CD4-positive, alpha-beta memory T cell (primary cell): Measurements from ENCODE around the gene ACP2. TPM values are rescaled to one million over a fixed set of nuclear protein-coding genes. Genes with fewer than 3 reads are reported as not detected.

Experiments
- CTCF ChIA-PET: fragments of 350-600 bp; sonication (Branson Sonifier 250); formaldehyde crosslinking; loops from one replicate; lab custom pipeline; 2021; ENCODE audit warnings: inconsistent platforms; ENCODE audit not compliant: partially characterized antibody; lab: Charles Lee
- POLR2A ChIA-PET: fragments of 350-600 bp; sonication (Branson Sonifier 250); formaldehyde crosslinking; loops from one replicate; lab custom pipeline; 2021; ENCODE audit not compliant: partially characterized antibody; lab: Charles Lee
- DNase-seq, 5 donors: peaks; one replicate each; pipeline versions ENCODE4 v3.0.0 to v3.0.0-alpha.2; 2020 to 2022; ENCODE audit warnings: mixed read lengths in 1 of 5
- H3K27ac ChIP-seq: one replicate; pipeline ENCODE4 v1.7.0; 2013; ENCODE audit warnings: low read depth, low read length
- H3K27me3 ChIP-seq: 2 replicates; pipeline ENCODE4 v1.7.0; 2013; ENCODE audit warnings: mild to moderate bottlenecking, low read length, moderate library complexity; ENCODE audit not compliant: insufficient read depth
- H3K36me3 ChIP-seq: 2 replicates; pipeline ENCODE4 v1.7.0; 2013; ENCODE audit warnings: mild to moderate bottlenecking, low read length, moderate library complexity; ENCODE audit not compliant: insufficient read depth
- H3K4me1 ChIP-seq: 2 replicates; pipeline ENCODE4 v1.7.0; 2013; ENCODE audit warnings: mild to moderate bottlenecking, low read length, moderate library complexity; ENCODE audit not compliant: insufficient read depth
- H3K4me3 ChIP-seq, 2 donors: one replicate each; pipeline ENCODE4 v1.7.0; 2013; ENCODE audit warnings: low read length in 2 of 2, mild to moderate bottlenecking in 1 of 2
- H3K9me3 ChIP-seq, 2 donors: one replicate each; pipeline ENCODE4 v1.7.0; 2013; ENCODE audit warnings: low read length in 2 of 2, control low read depth in 1 of 2; ENCODE audit not compliant: control insufficient read depth in 1 of 2
- H3K27ac Mint-ChIP-seq, 7 donors: one replicate each; pipeline ENCODE4 v1.8.0; 2020 to 2021; ENCODE audit warnings: mixed read lengths in 7 of 7, mild to moderate bottlenecking in 6 of 7, inconsistent platforms in 3 of 7, moderate library complexity in 3 of 7
- H3K27me3 Mint-ChIP-seq, 2 donors: one replicate each; pipeline ENCODE4 v1.8.0; 2020 to 2021; ENCODE audit warnings: mixed read lengths in 2 of 2
- H3K36me3 Mint-ChIP-seq, 2 donors: one replicate each; pipeline ENCODE4 v1.8.0; 2020 to 2021; ENCODE audit warnings: mixed read lengths in 2 of 2, inconsistent platforms in 1 of 2, mild to moderate bottlenecking in 1 of 2
- H3K4me1 Mint-ChIP-seq, 4 donors: one replicate each; pipeline ENCODE4 v1.8.0; 2020 to 2021; ENCODE audit warnings: mixed read lengths in 4 of 4, mild to moderate bottlenecking in 1 of 4
- H3K4me3 Mint-ChIP-seq, 8 donors: one replicate each; pipeline ENCODE4 v1.8.0; 2020 to 2021; ENCODE audit warnings: mixed read lengths in 8 of 8, mild to moderate bottlenecking in 7 of 8, moderate library complexity in 6 of 8, inconsistent platforms in 3 of 8
- H3K9me3 Mint-ChIP-seq, 8 donors: one replicate each; pipeline ENCODE4 v1.8.0; 2020 to 2021; ENCODE audit warnings: mixed read lengths in 8 of 8, mild to moderate bottlenecking in 5 of 8, inconsistent platforms in 3 of 8, moderate library complexity in 1 of 8
- intact Hi-C: fragments of 100-400 bp; cut with micrococcal nuclease; formaldehyde crosslinking; loops from one replicate; pipeline ENCODE4 v1.15.1; 2023
- polyA plus RNA-seq, 2 donors: library from polyadenylated mRNA; unstranded; fragments of 300-500 nt; fragmentation: Illumina TruSeq; gene quantifications; one replicate each; pipeline ENCODE4 v1.2.3, GENCODE V29; 2021
- total RNA-seq, 2 experiments: library from RNA; stranded (reverse); gene quantifications; one replicate each; pipeline ENCODE4 v1.2.3, GENCODE V29; 2021

The ACP2 gene
- total and polyA plus RNA-seq, 4 experiments from 2014 or later = 11.4 to 23.7 (median 21.3) TPM

GRCh38 chr11:47225552-47226400 lies 22.8 kb downstream of the ACP2 start:
- H3K27ac Mint-ChIP-seq = peak overlapping the region in 3 of 7 donors; percentile 73 to 85 (median 75)
- H3K36me3 Mint-ChIP-seq = peaks cover 27 to 34% of the 10 kb centered on the region in 2 donors
- H3K4me3 Mint-ChIP-seq = no peak overlapping the region
- POLR2A ChIA-PET = interaction anchor here (0.6 kb wide), 1 partner anchor 148 kb away, joined by 4 read pairs; no protein-coding TSS in a partner anchor
- H3K27me3 Mint-ChIP-seq = no peaks in the 10 kb centered on the region
- no peaks in the 10 kb centered on the region for H3K4me1 ChIP-seq
- no peak overlapping the region for H3K4me3 ChIP-seq
- peaks cover 3 to 8% (median 5%) of the 10 kb centered on the region in 4 donors for H3K4me1 Mint-ChIP-seq
- H3K27ac ChIP-seq = no peak overlapping the region
- CTCF ChIA-PET = no interaction called here
- no peak for DNase-seq
- intact Hi-C loops = no loop called here
- no peaks in the 10 kb centered on the region for H3K9me3 Mint-ChIP-seq
- H3K36me3 ChIP-seq = no peaks in the 10 kb centered on the region
- H3K27me3 ChIP-seq = no peaks in the 10 kb centered on the region
- no peaks in the 10 kb centered on the region for H3K9me3 ChIP-seq

GRCh38 chr11:47222696-47223095 lies 25.9 kb downstream of the ACP2 start:
- H3K36me3 ChIP-seq = peaks cover 12% of the 10 kb centered on the region
- H3K27ac Mint-ChIP-seq = peak overlapping the region in 1 of 7 donors; percentile 19
- peaks cover 15 to 22% (median 17%) of the 10 kb centered on the region in 4 donors for H3K4me1 Mint-ChIP-seq
- H3K27me3 ChIP-seq = no peaks in the 10 kb centered on the region
- H3K9me3 Mint-ChIP-seq = no peaks in the 10 kb centered on the region
- no peaks in the 10 kb centered on the region for H3K9me3 ChIP-seq
- H3K36me3 Mint-ChIP-seq = peaks cover 29 to 43% of the 10 kb centered on the region in 2 donors
- H3K27me3 Mint-ChIP-seq = no peaks in the 10 kb centered on the region
- no peak overlapping the region for H3K4me3 ChIP-seq
- H3K27ac ChIP-seq = no peak overlapping the region
- no peak for DNase-seq
- CTCF ChIA-PET = interaction anchor here (1.9 kb wide), 1 partner anchor 10 kb away, joined by 4 read pairs; no protein-coding TSS in a partner anchor
- intact Hi-C loops = no loop called here
- H3K4me1 ChIP-seq = peaks cover 10% of the 10 kb centered on the region
- POLR2A ChIA-PET = no interaction called here
- H3K4me3 Mint-ChIP-seq = no peak overlapping the region

- Mint-ChIP-seq H3K9me3 (no peaks in the 10 kb centered on the region), H3K27ac (peak overlapping the region in 5 of 7 donors; percentile 4 to 83 (median 24)), H3K4me3 (peak overlapping the region in 1 of 8 donors; percentile 45), H3K27me3 (no peaks in the 10 kb centered on the region), H3K4me1 (peaks cover 26 to 38% (median 29%) of the 10 kb centered on the region in 4 donors), H3K36me3 (peaks cover 14 to 50% of the 10 kb centered on the region in 2 donors)
- intact Hi-C loops = no loop called here
- Histone ChIP-seq H3K27me3 (no peaks in the 10 kb centered on the region), H3K9me3 (no peaks in the 10 kb centered on the region), H3K27ac (no peak overlapping the region), H3K4me1 (peaks cover 29% of the 10 kb centered on the region), H3K36me3 (peaks cover 12% of the 10 kb centered on the region), H3K4me3 (no peak overlapping the region)
- CTCF ChIA-PET = interaction anchor here (2.0 kb wide), 1 partner anchor 43 kb away, joined by 4 read pairs; no protein-coding TSS in a partner anchor
- no peak for DNase-seq
- POLR2A ChIA-PET = interaction anchor here (0.8 to 1.7 kb wide), 5 partner anchors 9 to 34 kb away, joined by 3 to 5 read pairs (median 4); partner anchors contain the start of gene ACP2
Measured at GRCh38 chr11:47220401-47220821, 28.2 kb downstream of the ACP2 start.

- Mint-ChIP-seq H3K9me3 (no peaks in the 10 kb centered on the region), H3K27me3 (no peaks in the 10 kb centered on the region), H3K4me3 (peak overlapping the region; percentile 99 to 100 (median 99)), H3K36me3 (peaks cover 14 to 43% of the 10 kb centered on the region in 2 donors), H3K4me1 (peaks cover 25 to 43% (median 34%) of the 10 kb centered on the region in 4 donors), H3K27ac (peak overlapping the region; percentile 90 to 100 (median 98))
- Histone ChIP-seq H3K4me1 (peaks cover 37% of the 10 kb centered on the region), H3K36me3 (peaks cover 12% of the 10 kb centered on the region), H3K27me3 (no peaks in the 10 kb centered on the region), H3K27ac (peak overlapping the region; percentile 81), H3K4me3 (peak overlapping the region; percentile 54 to 95), H3K9me3 (no peaks in the 10 kb centered on the region)
- ChIA-PET POLR2A (interaction anchor here (1.0 to 5.3 kb wide), 13 partner anchors 13 to 516 kb away, joined by 3 to 92 read pairs (median 8); partner anchors contain the start of genes ACP2, ARFGAP2, ARHGAP1 and MADD), CTCF (interaction anchor here (0.8 to 4.4 kb wide), 13 partner anchors 14 to 238 kb away, joined by 3 to 42 read pairs (median 7); partner anchors contain the start of genes ACP2 and PACSIN3)
- intact Hi-C loops = loop anchor here (1.0 to 5.0 kb wide), 2 partner anchors 18 to 551 kb away; partner anchors contain the start of gene FNBP4
- DNase-seq = peak in 4 of 5 donors; percentile 13 to 78 (median 29)
Measured at GRCh38 chr11:47216121-47216798, 32.4 kb downstream of the ACP2 start.

- Histone ChIP-seq H3K4me3 (peak overlapping the region; percentile 54 to 95), H3K36me3 (peaks cover 9% of the 10 kb centered on the region), H3K4me1 (peaks cover 37% of the 10 kb centered on the region), H3K27me3 (no peaks in the 10 kb centered on the region), H3K27ac (peak overlapping the region; percentile 81), H3K9me3 (no peaks in the 10 kb centered on the region)
- intact Hi-C loops = loop anchor here (1.0 to 5.0 kb wide), 5 partner anchors 29 to 552 kb away; partner anchors contain the start of genes ACP2, FNBP4, PACSIN3 and SLC39A13
- Mint-ChIP-seq H3K4me1 (peaks cover 24 to 42% (median 33%) of the 10 kb centered on the region in 4 donors), H3K27ac (peak overlapping the region; percentile 90 to 100 (median 98)), H3K9me3 (no peaks in the 10 kb centered on the region), H3K4me3 (peak overlapping the region; percentile 99 to 100 (median 99)), H3K36me3 (peaks cover 12 to 40% of the 10 kb centered on the region in 2 donors), H3K27me3 (no peaks in the 10 kb centered on the region)
- DNase-seq = no peak
- POLR2A ChIA-PET = interaction anchor here (0.5 to 5.3 kb wide), 35 partner anchors 10 to 1298 kb away, joined by 3 to 92 read pairs (median 5); partner anchors contain the start of genes ACP2, AMBRA1, ARFGAP2 and ARHGAP1
- CTCF ChIA-PET = interaction anchor here (0.9 to 4.4 kb wide), 18 partner anchors 9 to 239 kb away, joined by 3 to 42 read pairs (median 6); partner anchors contain the start of genes ACP2 and PACSIN3
Measured at GRCh38 chr11:47215366-47215910, 33.2 kb downstream of the ACP2 start.

- H3K27me3 ChIP-seq = no peaks in the 10 kb centered on the region
- intact Hi-C loops = loop anchor here (1.0 to 2.0 kb wide), 2 partner anchors 27 to 37 kb away; partner anchors contain the start of gene PACSIN3
- peaks cover 6% of the 10 kb centered on the region for H3K36me3 ChIP-seq
- peak overlapping the region; percentile 81 for H3K27ac ChIP-seq
- H3K4me1 Mint-ChIP-seq = peaks cover 23 to 39% (median 28%) of the 10 kb centered on the region in 4 donors
- peak overlapping the region; percentile 57 to 95 for H3K4me3 ChIP-seq
- H3K4me1 ChIP-seq = peaks cover 37% of the 10 kb centered on the region
- H3K36me3 Mint-ChIP-seq = peaks cover 8 to 31% of the 10 kb centered on the region in 2 donors
- H3K9me3 Mint-ChIP-seq = no peaks in the 10 kb centered on the region
- POLR2A ChIA-PET = interaction anchor here (0.6 to 5.3 kb wide), 29 partner anchors 9 to 1354 kb away, joined by 3 to 92 read pairs (median 5); partner anchors contain the start of genes ACP2, AMBRA1, ARFGAP2 and FNBP4
- H3K27me3 Mint-ChIP-seq = no peaks in the 10 kb centered on the region
- peak; percentile 79 to 88 (median 80) for DNase-seq
- peak overlapping the region; percentile 99 to 100 (median 99) for H3K4me3 Mint-ChIP-seq
- H3K27ac Mint-ChIP-seq = peak overlapping the region; percentile 98 to 100 (median 99)
- CTCF ChIA-PET = interaction anchor here (1.5 to 4.4 kb wide), 10 partner anchors 10 to 57 kb away, joined by 3 to 42 read pairs (median 8); partner anchors contain the start of genes ACP2 and PACSIN3
- H3K9me3 ChIP-seq = no peaks in the 10 kb centered on the region
Measured at GRCh38 chr11:47213950-47214565, 34.6 kb downstream of the ACP2 start.
